HG03135 (cell line): ENCODE data around the gene SNX25.
"Not testable (repeated sequence)": the region's sequence is repeated elsewhere in the genome, so short reads cannot be mapped to it uniquely, and the experiment has no call there.

Experiments used
- ATAC-seq: cut with Tn5 transposase; IDR thresholded peaks from one replicate; pipeline ENCODE4 v1.9.1; 2021; ENCODE audit warnings: mild to moderate bottlenecking, moderate library complexity; ENCODE audit not compliant: unreplicated experiment

SNX25 gene

GRCh38 chr4:185229021-185229818, 19.8 kb downstream of the SNX25 start:
- no peak for ATAC-seq

GRCh38 chr4:185232370-185232769, 23.0 kb downstream of the SNX25 start:
- no peak for ATAC-seq

GRCh38 chr4:185235119-185235842, 25.9 kb downstream of the SNX25 start:
- no peak for ATAC-seq

GRCh38 chr4:185235843-185236503, 26.6 kb downstream of the SNX25 start:
- ATAC-seq = no peak

- ATAC-seq = no peak
Observed at GRCh38 chr4:185237175-185237574, 27.8 kb downstream of the SNX25 start.

- ATAC-seq = no peak
Observed at GRCh38 chr4:185238215-185238681, 28.9 kb downstream of the SNX25 start.

GRCh38 chr4:185238750-185239149, 29.4 kb downstream of the SNX25 start:
- ATAC-seq = no peak

GRCh38 chr4:185240486-185240885, 31.1 kb downstream of the SNX25 start:
- not testable (repeated sequence) for ATAC-seq

- no peak for ATAC-seq
Observed at GRCh38 chr4:185242749-185243533, 33.5 kb downstream of the SNX25 start.

GRCh38 chr4:185243879-185244278, 34.5 kb downstream of the SNX25 start:
- no peak for ATAC-seq

GRCh38 chr4:185244763-185245162, 35.4 kb downstream of the SNX25 start:
- ATAC-seq = no peak

- no peak for ATAC-seq
Observed at GRCh38 chr4:185246453-185246852, 37.1 kb downstream of the SNX25 start.

- no peak for ATAC-seq
Observed at GRCh38 chr4:185247151-185247550, 37.8 kb downstream of the SNX25 start.

- no peak for ATAC-seq
Observed at GRCh38 chr4:185248393-185249039, 39.1 kb downstream of the SNX25 start.

GRCh38 chr4:185249105-185249504, 39.7 kb downstream of the SNX25 start:
- ATAC-seq = no peak

GRCh38 chr4:185254434-185254833, 45.0 kb downstream of the SNX25 start:
- ATAC-seq = no peak

- ATAC-seq = peak; percentile 45
Observed at GRCh38 chr4:185255868-185256267, 46.5 kb downstream of the SNX25 start.

GRCh38 chr4:185256446-185256845, 47.0 kb downstream of the SNX25 start:
- ATAC-seq = no peak

GRCh38 chr4:185257086-185257485, 47.7 kb downstream of the SNX25 start:
- no peak for ATAC-seq

- no peak for ATAC-seq
Observed at GRCh38 chr4:185257694-185258093, 48.3 kb downstream of the SNX25 start.
